CD8-positive, alpha-beta memory T cell (primary cell): ENCODE measurements around the gene MBL2. TPM values are rescaled to one million over a fixed set of nuclear protein-coding genes. Genes with fewer than 3 reads are reported as not detected.

ENCODE experiments used
- CTCF ChIA-PET: fragments of 350-600 bp; sonication (Branson Sonifier 250); formaldehyde crosslinking; loops from one replicate; lab custom pipeline; 2021; ENCODE audit warnings: antibody characterized with exemption; lab: Charles Lee
- POLR2A ChIA-PET: fragments of 350-600 bp; sonication (Branson Sonifier 250); formaldehyde crosslinking; loops from one replicate; lab custom pipeline; 2021; ENCODE audit warnings: antibody characterized with exemption; lab: Charles Lee
- DNase-seq, 5 donors: peaks; one replicate each; pipeline versions ENCODE4 v3.0.0 to v3.0.0-alpha.2; 2020 to 2022; ENCODE audit warnings: mixed read lengths in 1 of 5
- H3K27ac ChIP-seq: one replicate; pipeline ENCODE4 v1.7.0; 2013; ENCODE audit warnings: low read depth, mild to moderate bottlenecking, low read length, moderate library complexity
- H3K27me3 ChIP-seq: 2 replicates; pipeline ENCODE4 v1.7.0; 2013; ENCODE audit warnings: low read length, mild to moderate bottlenecking; ENCODE audit not compliant: insufficient read depth, poor library complexity, severe bottlenecking
- H3K36me3 ChIP-seq: 2 replicates; pipeline ENCODE4 v1.7.0; 2013; ENCODE audit warnings: mild to moderate bottlenecking, low read length, moderate library complexity; ENCODE audit not compliant: insufficient read depth
- H3K4me1 ChIP-seq: 2 replicates; pipeline ENCODE4 v1.7.0; 2013; ENCODE audit warnings: mild to moderate bottlenecking, low read length, moderate library complexity; ENCODE audit not compliant: insufficient read depth
- H3K4me3 ChIP-seq: 2 replicates; pipeline ENCODE4 v1.7.0; 2013; ENCODE audit warnings: mild to moderate bottlenecking, low read length
- H3K9me3 ChIP-seq: 2 replicates; pipeline ENCODE4 v1.7.0; 2013; ENCODE audit warnings: mild to moderate bottlenecking, low read length
- H3K27ac Mint-ChIP-seq, 8 donors: one replicate each; pipeline ENCODE4 v1.8.0; 2020 to 2021; ENCODE audit warnings: mixed read lengths in 8 of 8, mild to moderate bottlenecking in 6 of 8, inconsistent platforms in 3 of 8, moderate library complexity in 3 of 8
- H3K27me3 Mint-ChIP-seq, 2 donors: one replicate each; pipeline ENCODE4 v1.8.0; 2020 to 2021; ENCODE audit warnings: mixed read lengths in 2 of 2, mild to moderate bottlenecking in 1 of 2, moderate library complexity in 1 of 2
- H3K36me3 Mint-ChIP-seq, 3 donors: one replicate each; pipeline ENCODE4 v1.8.0; 2020 to 2021; ENCODE audit warnings: mixed read lengths in 3 of 3, inconsistent platforms in 1 of 3, mild to moderate bottlenecking in 1 of 3
- H3K4me1 Mint-ChIP-seq, 3 donors: one replicate each; pipeline ENCODE4 v1.8.0; 2020 to 2021; ENCODE audit warnings: mixed read lengths in 3 of 3, inconsistent platforms in 1 of 3, mild to moderate bottlenecking in 1 of 3
- H3K4me3 Mint-ChIP-seq, 7 donors: one replicate each; pipeline ENCODE4 v1.8.0; 2020 to 2021; ENCODE audit warnings: mixed read lengths in 7 of 7, mild to moderate bottlenecking in 6 of 7, moderate library complexity in 4 of 7, inconsistent platforms in 2 of 7
- H3K9me3 Mint-ChIP-seq, 5 donors: one replicate each; pipeline ENCODE4 v1.8.0; 2020 to 2022; ENCODE audit warnings: mixed read lengths in 5 of 5, mild to moderate bottlenecking in 3 of 5, moderate library complexity in 2 of 5, inconsistent platforms in 1 of 5
- polyA plus RNA-seq: library from polyadenylated mRNA; unstranded; fragments of 300-500 nt; fragmentation: Illumina TruSeq; gene quantifications from one replicate; pipeline ENCODE4 v1.2.3, GENCODE V29; 2021
- total RNA-seq, 2 experiments: library from RNA; stranded (reverse); gene quantifications; one replicate each; pipeline ENCODE4 v1.2.3, GENCODE V29; 2021

MBL2 gene
- total and polyA plus RNA-seq, 3 experiments from 2014 or later = not detected

- H3K27me3 Mint-ChIP-seq = peaks cover 0 to 6% of the 10 kb centered on the region in 2 donors
- peaks cover 0 to 3% (median 0%) of the 10 kb centered on the region in 3 donors for H3K36me3 Mint-ChIP-seq
- H3K27me3 ChIP-seq = no peaks in the 10 kb centered on the region
- peaks cover 0 to 8% (median 4%) of the 10 kb centered on the region in 5 donors for H3K9me3 Mint-ChIP-seq
- DNase-seq = no peak
- ChIA-PET CTCF (no interaction called here), POLR2A (no interaction called here)
- H3K27ac Mint-ChIP-seq = no peak overlapping the region
- H3K4me3 Mint-ChIP-seq = no peak overlapping the region
- no peaks in the 10 kb centered on the region for H3K4me1 ChIP-seq
- no peaks in the 10 kb centered on the region for H3K9me3 ChIP-seq
- no peaks in the 10 kb centered on the region for H3K4me1 Mint-ChIP-seq
- H3K4me3 ChIP-seq = no peak overlapping the region
- H3K36me3 ChIP-seq = no peaks in the 10 kb centered on the region
- no peak overlapping the region for H3K27ac ChIP-seq
Measured at GRCh38 chr10:52756295-52756694, 16.3 kb downstream of the MBL2 start.

- Histone ChIP-seq H3K4me1 (no peaks in the 10 kb centered on the region), H3K9me3 (no peaks in the 10 kb centered on the region), H3K27me3 (no peaks in the 10 kb centered on the region), H3K4me3 (no peak overlapping the region), H3K27ac (no peak overlapping the region), H3K36me3 (no peaks in the 10 kb centered on the region)
- ChIA-PET POLR2A (no interaction called here), CTCF (no interaction called here)
- no peaks in the 10 kb centered on the region for H3K4me1 Mint-ChIP-seq
- no peak overlapping the region for H3K4me3 Mint-ChIP-seq
- peaks cover 0 to 3% (median 0%) of the 10 kb centered on the region in 3 donors for H3K36me3 Mint-ChIP-seq
- peaks cover 0 to 6% of the 10 kb centered on the region in 2 donors for H3K27me3 Mint-ChIP-seq
- no peak overlapping the region for H3K27ac Mint-ChIP-seq
- peaks cover 0 to 8% (median 4%) of the 10 kb centered on the region in 5 donors for H3K9me3 Mint-ChIP-seq
- no peak for DNase-seq
Measured at GRCh38 chr10:52755297-52756062, 17.1 kb downstream of the MBL2 start.

- POLR2A ChIA-PET = no interaction called here
- Histone ChIP-seq H3K9me3 (no peaks in the 10 kb centered on the region), H3K36me3 (no peaks in the 10 kb centered on the region), H3K27ac (no peak overlapping the region), H3K4me3 (no peak overlapping the region), H3K27me3 (no peaks in the 10 kb centered on the region), H3K4me1 (no peaks in the 10 kb centered on the region)
- CTCF ChIA-PET = no interaction called here
- Mint-ChIP-seq H3K4me1 (no peaks in the 10 kb centered on the region), H3K36me3 (peaks cover 0 to 3% (median 0%) of the 10 kb centered on the region in 3 donors), H3K9me3 (peaks cover 1 to 11% (median 4%) of the 10 kb centered on the region in 5 donors), H3K27me3 (no peaks in the 10 kb centered on the region), H3K4me3 (no peak overlapping the region), H3K27ac (no peak overlapping the region)
- no peak for DNase-seq
Measured at GRCh38 chr10:52752801-52753445, 19.7 kb downstream of the MBL2 start.

GRCh38 chr10:52752261-52752660 is 20.3 kb downstream of the MBL2 start:
- H3K27me3 ChIP-seq = no peaks in the 10 kb centered on the region
- Mint-ChIP-seq H3K27me3 (no peaks in the 10 kb centered on the region), H3K4me3 (no peak overlapping the region), H3K27ac (no peak overlapping the region), H3K36me3 (peaks cover 0 to 3% (median 0%) of the 10 kb centered on the region in 3 donors), H3K4me1 (no peaks in the 10 kb centered on the region), H3K9me3 (peaks cover 2 to 11% (median 7%) of the 10 kb centered on the region in 5 donors)
- ChIA-PET CTCF (no interaction called here), POLR2A (no interaction called here)
- no peak for DNase-seq
- no peaks in the 10 kb centered on the region for H3K4me1 ChIP-seq
- no peaks in the 10 kb centered on the region for H3K9me3 ChIP-seq
- no peak overlapping the region for H3K27ac ChIP-seq
- H3K4me3 ChIP-seq = no peak overlapping the region
- H3K36me3 ChIP-seq = no peaks in the 10 kb centered on the region

GRCh38 chr10:52751337-52751736 is 21.2 kb downstream of the MBL2 start:
- H3K9me3 ChIP-seq = no peaks in the 10 kb centered on the region
- POLR2A ChIA-PET = no interaction called here
- H3K4me3 ChIP-seq = no peak overlapping the region
- H3K36me3 ChIP-seq = no peaks in the 10 kb centered on the region
- H3K4me3 Mint-ChIP-seq = no peak overlapping the region
- H3K27ac Mint-ChIP-seq = peak overlapping the region in 1 of 8 donors; percentile 45
- peaks cover 3 to 13% (median 11%) of the 10 kb centered on the region in 5 donors for H3K9me3 Mint-ChIP-seq
- no peak for DNase-seq
- H3K27me3 Mint-ChIP-seq = no peaks in the 10 kb centered on the region
- no peaks in the 10 kb centered on the region for H3K4me1 Mint-ChIP-seq
- no peaks in the 10 kb centered on the region for H3K4me1 ChIP-seq
- no peaks in the 10 kb centered on the region for H3K27me3 ChIP-seq
- no peak overlapping the region for H3K27ac ChIP-seq
- peaks cover 0 to 3% (median 0%) of the 10 kb centered on the region in 3 donors for H3K36me3 Mint-ChIP-seq
- CTCF ChIA-PET = no interaction called here

GRCh38 chr10:52750629-52751028 is 22.0 kb downstream of the MBL2 start:
- no peaks in the 10 kb centered on the region for H3K9me3 ChIP-seq
- Mint-ChIP-seq H3K27ac (no peak overlapping the region), H3K4me1 (no peaks in the 10 kb centered on the region), H3K4me3 (no peak overlapping the region), H3K36me3 (peaks cover 0 to 3% (median 0%) of the 10 kb centered on the region in 3 donors), H3K27me3 (no peaks in the 10 kb centered on the region), H3K9me3 (peaks cover 3 to 16% (median 11%) of the 10 kb centered on the region in 5 donors)
- H3K27ac ChIP-seq = no peak overlapping the region
- H3K27me3 ChIP-seq = no peaks in the 10 kb centered on the region
- H3K4me1 ChIP-seq = no peaks in the 10 kb centered on the region
- H3K4me3 ChIP-seq = no peak overlapping the region
- DNase-seq = no peak
- ChIA-PET POLR2A (no interaction called here), CTCF (no interaction called here)
- H3K36me3 ChIP-seq = no peaks in the 10 kb centered on the region

- Mint-ChIP-seq H3K9me3 (peaks cover 6 to 19% (median 14%) of the 10 kb centered on the region in 5 donors), H3K36me3 (peaks cover 0 to 3% (median 0%) of the 10 kb centered on the region in 3 donors), H3K27ac (no peak overlapping the region), H3K27me3 (no peaks in the 10 kb centered on the region), H3K4me3 (no peak overlapping the region), H3K4me1 (no peaks in the 10 kb centered on the region)
- no peaks in the 10 kb centered on the region for H3K36me3 ChIP-seq
- ChIA-PET POLR2A (no interaction called here), CTCF (no interaction called here)
- H3K4me1 ChIP-seq = no peaks in the 10 kb centered on the region
- H3K27me3 ChIP-seq = no peaks in the 10 kb centered on the region
- H3K4me3 ChIP-seq = no peak overlapping the region
- H3K27ac ChIP-seq = no peak overlapping the region
- DNase-seq = no peak
- H3K9me3 ChIP-seq = no peaks in the 10 kb centered on the region
Measured at GRCh38 chr10:52747694-52748093, 24.9 kb downstream of the MBL2 start.

- CTCF ChIA-PET = interaction anchor here (1.3 kb wide), 1 partner anchor 14 kb away, joined by 3 read pairs; no protein-coding TSS in a partner anchor
- POLR2A ChIA-PET = no interaction called here
- Histone ChIP-seq H3K4me3 (no peak overlapping the region), H3K36me3 (no peaks in the 10 kb centered on the region), H3K27me3 (no peaks in the 10 kb centered on the region), H3K4me1 (no peaks in the 10 kb centered on the region), H3K9me3 (no peaks in the 10 kb centered on the region), H3K27ac (no peak overlapping the region)
- H3K9me3 Mint-ChIP-seq = peaks cover 6 to 21% (median 14%) of the 10 kb centered on the region in 5 donors
- H3K4me3 Mint-ChIP-seq = no peak overlapping the region
- no peak for DNase-seq
- H3K27me3 Mint-ChIP-seq = no peaks in the 10 kb centered on the region
- H3K4me1 Mint-ChIP-seq = no peaks in the 10 kb centered on the region
- H3K27ac Mint-ChIP-seq = no peak overlapping the region
- no peaks in the 10 kb centered on the region for H3K36me3 Mint-ChIP-seq
Measured at GRCh38 chr10:52746169-52746568, 26.4 kb downstream of the MBL2 start.
